CD8-positive, alpha-beta memory T cell (primary cell): ENCODE data around the gene GALNT11. TPM values are rescaled to one million over a fixed set of nuclear protein-coding genes. Genes with fewer than 3 reads are reported as not detected.

Source experiments
- CTCF ChIA-PET: fragments of 350-600 bp; sonication (Branson Sonifier 250); formaldehyde crosslinking; loops from one replicate; lab custom pipeline; 2021; ENCODE audit warnings: antibody characterized with exemption; lab: Charles Lee
- POLR2A ChIA-PET: fragments of 350-600 bp; sonication (Branson Sonifier 250); formaldehyde crosslinking; loops from one replicate; lab custom pipeline; 2021; ENCODE audit warnings: antibody characterized with exemption; lab: Charles Lee
- DNase-seq, 5 donors: peaks; one replicate each; pipeline versions ENCODE4 v3.0.0 to v3.0.0-alpha.2; 2020 to 2022; ENCODE audit warnings: mixed read lengths in 1 of 5
- H3K27ac ChIP-seq: one replicate; pipeline ENCODE4 v1.7.0; 2013; ENCODE audit warnings: low read depth, mild to moderate bottlenecking, low read length, moderate library complexity
- H3K27me3 ChIP-seq: 2 replicates; pipeline ENCODE4 v1.7.0; 2013; ENCODE audit warnings: low read length, mild to moderate bottlenecking; ENCODE audit not compliant: insufficient read depth, poor library complexity, severe bottlenecking
- H3K36me3 ChIP-seq: 2 replicates; pipeline ENCODE4 v1.7.0; 2013; ENCODE audit warnings: mild to moderate bottlenecking, low read length, moderate library complexity; ENCODE audit not compliant: insufficient read depth
- H3K4me1 ChIP-seq: 2 replicates; pipeline ENCODE4 v1.7.0; 2013; ENCODE audit warnings: mild to moderate bottlenecking, low read length, moderate library complexity; ENCODE audit not compliant: insufficient read depth
- H3K4me3 ChIP-seq: 2 replicates; pipeline ENCODE4 v1.7.0; 2013; ENCODE audit warnings: mild to moderate bottlenecking, low read length
- H3K9me3 ChIP-seq: 2 replicates; pipeline ENCODE4 v1.7.0; 2013; ENCODE audit warnings: mild to moderate bottlenecking, low read length
- H3K27ac Mint-ChIP-seq, 8 donors: one replicate each; pipeline ENCODE4 v1.8.0; 2020 to 2021; ENCODE audit warnings: mixed read lengths in 8 of 8, mild to moderate bottlenecking in 6 of 8, inconsistent platforms in 3 of 8, moderate library complexity in 3 of 8
- H3K27me3 Mint-ChIP-seq, 2 donors: one replicate each; pipeline ENCODE4 v1.8.0; 2020 to 2021; ENCODE audit warnings: mixed read lengths in 2 of 2, mild to moderate bottlenecking in 1 of 2, moderate library complexity in 1 of 2
- H3K36me3 Mint-ChIP-seq, 3 donors: one replicate each; pipeline ENCODE4 v1.8.0; 2020 to 2021; ENCODE audit warnings: mixed read lengths in 3 of 3, inconsistent platforms in 1 of 3, mild to moderate bottlenecking in 1 of 3
- H3K4me1 Mint-ChIP-seq, 3 donors: one replicate each; pipeline ENCODE4 v1.8.0; 2020 to 2021; ENCODE audit warnings: mixed read lengths in 3 of 3, inconsistent platforms in 1 of 3, mild to moderate bottlenecking in 1 of 3
- H3K4me3 Mint-ChIP-seq, 7 donors: one replicate each; pipeline ENCODE4 v1.8.0; 2020 to 2021; ENCODE audit warnings: mixed read lengths in 7 of 7, mild to moderate bottlenecking in 6 of 7, moderate library complexity in 4 of 7, inconsistent platforms in 2 of 7
- H3K9me3 Mint-ChIP-seq, 5 donors: one replicate each; pipeline ENCODE4 v1.8.0; 2020 to 2022; ENCODE audit warnings: mixed read lengths in 5 of 5, mild to moderate bottlenecking in 3 of 5, moderate library complexity in 2 of 5, inconsistent platforms in 1 of 5
- polyA plus RNA-seq: library from polyadenylated mRNA; unstranded; fragments of 300-500 nt; fragmentation: Illumina TruSeq; gene quantifications from one replicate; pipeline ENCODE4 v1.2.3, GENCODE V29; 2021
- total RNA-seq, 2 experiments: library from RNA; stranded (reverse); gene quantifications; one replicate each; pipeline ENCODE4 v1.2.3, GENCODE V29; 2021

Gene GALNT11
- total and polyA plus RNA-seq, 3 experiments from 2014 or later, result 20.3 to 65.3 (median 21.5) TPM

- H3K27ac ChIP-seq, result no peak overlapping the region
- peaks cover 7% of the 10 kb centered on the region for H3K36me3 ChIP-seq
- POLR2A ChIA-PET, result no interaction called here
- Mint-ChIP-seq H3K4me1 (no peaks in the 10 kb centered on the region), H3K9me3 (no peaks in the 10 kb centered on the region), H3K27ac (peak overlapping the region in 1 of 8 donors; percentile 28), H3K36me3 (peaks cover 9 to 73% (median 10%) of the 10 kb centered on the region in 3 donors), H3K4me3 (no peak overlapping the region), H3K27me3 (no peaks in the 10 kb centered on the region)
- CTCF ChIA-PET, result interaction anchor here (0.7 to 1.4 kb wide), 2 partner anchors 11 to 12 kb away, joined by 3 read pairs; no protein-coding TSS in a partner anchor
- H3K27me3 ChIP-seq, result no peaks in the 10 kb centered on the region
- H3K9me3 ChIP-seq, result no peaks in the 10 kb centered on the region
- H3K4me1 ChIP-seq, result no peaks in the 10 kb centered on the region
- H3K4me3 ChIP-seq, result no peak overlapping the region
- no peak for DNase-seq
Observed at GRCh38 chr7:152132812-152133211, 107.3 kb downstream of the GALNT11 start.

GRCh38 chr7:152133804-152134203 is 108.3 kb downstream of the GALNT11 start:
- peaks cover 14% of the 10 kb centered on the region for H3K36me3 ChIP-seq
- H3K4me1 ChIP-seq, result no peaks in the 10 kb centered on the region
- no peaks in the 10 kb centered on the region for H3K9me3 ChIP-seq
- ChIA-PET CTCF (interaction anchor here (1.4 kb wide), 1 partner anchor 11 kb away, joined by 3 read pairs; no protein-coding TSS in a partner anchor), POLR2A (no interaction called here)
- no peak overlapping the region for H3K4me3 ChIP-seq
- no peak overlapping the region for H3K27ac ChIP-seq
- no peaks in the 10 kb centered on the region for H3K27me3 ChIP-seq
- H3K36me3 Mint-ChIP-seq, result peaks cover 3 to 74% (median 13%) of the 10 kb centered on the region in 3 donors
- H3K4me3 Mint-ChIP-seq, result no peak overlapping the region
- H3K27ac Mint-ChIP-seq, result peak overlapping the region in 5 of 8 donors; percentile 10 to 77 (median 51)
- H3K27me3 Mint-ChIP-seq, result no peaks in the 10 kb centered on the region
- no peaks in the 10 kb centered on the region for H3K9me3 Mint-ChIP-seq
- H3K4me1 Mint-ChIP-seq, result no peaks in the 10 kb centered on the region
- DNase-seq, result no peak

GRCh38 chr7:152136686-152137085 is 111.2 kb downstream of the GALNT11 start:
- ChIA-PET CTCF (no interaction called here), POLR2A (no interaction called here)
- Histone ChIP-seq H3K4me3 (no peak overlapping the region), H3K36me3 (peaks cover 22% of the 10 kb centered on the region), H3K9me3 (no peaks in the 10 kb centered on the region), H3K27me3 (no peaks in the 10 kb centered on the region), H3K4me1 (no peaks in the 10 kb centered on the region), H3K27ac (no peak overlapping the region)
- peak overlapping the region in 1 of 7 donors; percentile 54 for H3K4me3 Mint-ChIP-seq
- H3K36me3 Mint-ChIP-seq, result peaks cover 6 to 77% (median 17%) of the 10 kb centered on the region in 3 donors
- H3K27ac Mint-ChIP-seq, result peak overlapping the region in 5 of 8 donors; percentile 29 to 89 (median 52)
- DNase-seq, result no peak
- H3K4me1 Mint-ChIP-seq, result peaks cover 3% of the 10 kb centered on the region in 3 donors
- no peaks in the 10 kb centered on the region for H3K27me3 Mint-ChIP-seq
- H3K9me3 Mint-ChIP-seq, result no peaks in the 10 kb centered on the region

GRCh38 chr7:152137476-152138025 is 112.1 kb downstream of the GALNT11 start:
- no peak for DNase-seq
- Mint-ChIP-seq H3K27ac (peak overlapping the region in 3 of 8 donors; percentile 29 to 89 (median 52)), H3K4me3 (no peak overlapping the region), H3K9me3 (no peaks in the 10 kb centered on the region), H3K4me1 (peaks cover 4 to 9% (median 5%) of the 10 kb centered on the region in 3 donors), H3K27me3 (no peaks in the 10 kb centered on the region), H3K36me3 (peaks cover 6 to 74% (median 17%) of the 10 kb centered on the region in 3 donors)
- H3K4me1 ChIP-seq, result peaks cover 4% of the 10 kb centered on the region
- peaks cover 22% of the 10 kb centered on the region for H3K36me3 ChIP-seq
- no peaks in the 10 kb centered on the region for H3K9me3 ChIP-seq
- ChIA-PET CTCF (no interaction called here), POLR2A (no interaction called here)
- no peaks in the 10 kb centered on the region for H3K27me3 ChIP-seq
- no peak overlapping the region for H3K4me3 ChIP-seq
- H3K27ac ChIP-seq, result no peak overlapping the region

- Mint-ChIP-seq H3K36me3 (peaks cover 6 to 80% (median 23%) of the 10 kb centered on the region in 3 donors), H3K27ac (peak overlapping the region in 5 of 8 donors; percentile 23 to 82 (median 45)), H3K4me1 (peaks cover 30 to 34% (median 30%) of the 10 kb centered on the region in 3 donors), H3K27me3 (no peaks in the 10 kb centered on the region), H3K9me3 (no peaks in the 10 kb centered on the region), H3K4me3 (no peak overlapping the region)
- no peak overlapping the region for H3K4me3 ChIP-seq
- no peak for DNase-seq
- peaks cover 22% of the 10 kb centered on the region for H3K36me3 ChIP-seq
- CTCF ChIA-PET, result interaction anchor here (0.8 kb wide), 1 partner anchor 10 kb away, joined by 3 read pairs; no protein-coding TSS in a partner anchor
- POLR2A ChIA-PET, result no interaction called here
- no peaks in the 10 kb centered on the region for H3K9me3 ChIP-seq
- peaks cover 29% of the 10 kb centered on the region for H3K4me1 ChIP-seq
- H3K27ac ChIP-seq, result no peak overlapping the region
- H3K27me3 ChIP-seq, result no peaks in the 10 kb centered on the region
Observed at GRCh38 chr7:152140067-152140466, 114.6 kb downstream of the GALNT11 start.

- Mint-ChIP-seq H3K36me3 (peaks cover 6 to 82% (median 23%) of the 10 kb centered on the region in 3 donors), H3K27me3 (no peaks in the 10 kb centered on the region), H3K4me3 (no peak overlapping the region), H3K27ac (peak overlapping the region in 3 of 8 donors; percentile 23 to 71 (median 50)), H3K4me1 (peaks cover 35 to 39% (median 35%) of the 10 kb centered on the region in 3 donors), H3K9me3 (no peaks in the 10 kb centered on the region)
- POLR2A ChIA-PET, result no interaction called here
- peaks cover 22% of the 10 kb centered on the region for H3K36me3 ChIP-seq
- CTCF ChIA-PET, result no interaction called here
- peaks cover 34% of the 10 kb centered on the region for H3K4me1 ChIP-seq
- H3K27ac ChIP-seq, result no peak overlapping the region
- H3K4me3 ChIP-seq, result no peak overlapping the region
- H3K27me3 ChIP-seq, result no peaks in the 10 kb centered on the region
- H3K9me3 ChIP-seq, result no peaks in the 10 kb centered on the region
- no peak for DNase-seq
Observed at GRCh38 chr7:152140560-152140959, 115.1 kb downstream of the GALNT11 start.

GRCh38 chr7:152142976-152143595 is 117.6 kb downstream of the GALNT11 start:
- no peak overlapping the region for H3K27ac ChIP-seq
- Mint-ChIP-seq H3K9me3 (no peaks in the 10 kb centered on the region), H3K4me3 (peak overlapping the region; percentile 7 to 71 (median 26)), H3K36me3 (peaks cover 3 to 78% (median 28%) of the 10 kb centered on the region in 3 donors), H3K27me3 (no peaks in the 10 kb centered on the region), H3K4me1 (peaks cover 42 to 49% (median 43%) of the 10 kb centered on the region in 3 donors), H3K27ac (peak overlapping the region; percentile 74 to 92 (median 82))
- CTCF ChIA-PET, result no interaction called here
- peaks cover 24% of the 10 kb centered on the region for H3K36me3 ChIP-seq
- H3K4me3 ChIP-seq, result no peak overlapping the region
- no peaks in the 10 kb centered on the region for H3K27me3 ChIP-seq
- POLR2A ChIA-PET, result no interaction called here
- no peaks in the 10 kb centered on the region for H3K9me3 ChIP-seq
- peaks cover 42% of the 10 kb centered on the region for H3K4me1 ChIP-seq
- DNase-seq, result peak in 1 of 5 donors; percentile 25
